ENCODE results near the gene COBL.

COBL gene

GRCh38 chr7:51072281-51072680 is 244.3 kb downstream of the COBL start:
- Histone ChIP-seq H3K9me3 (ENCODE audit: insufficient read depth, low read depth, low read length) (no peaks in the 10 kb centered on the region), H3K4me1 (ENCODE audit: insufficient read depth, low read length) (no peaks in the 10 kb centered on the region; the same call in 1 of the 2 replicates), H3K36me3 (ENCODE audit: insufficient read depth, low read depth, low read length) (no peaks in the 10 kb centered on the region), H3K9ac (ENCODE audit: low read depth, low read length) (no peak overlapping the region), H3K27me3 (ENCODE audit: insufficient read depth, low read length) (no peaks in the 10 kb centered on the region), H3K27ac (ENCODE audit: low read length) (no peak overlapping the region), H3K4me3 (ENCODE audit: low read length) (no peak overlapping the region)

GRCh38 chr7:51071427-51071826 is 245.2 kb downstream of the COBL start:
- no peaks in the 10 kb centered on the region for H3K27me3 ChIP-seq (ENCODE audit: insufficient read depth, low read length)
- no peaks in the 10 kb centered on the region for H3K36me3 ChIP-seq (ENCODE audit: insufficient read depth, low read depth, low read length)
- H3K4me1 ChIP-seq (ENCODE audit: insufficient read depth, low read length) = no peaks in the 10 kb centered on the region; the same call in 1 of the 2 replicates
- no peak overlapping the region for H3K9ac ChIP-seq (ENCODE audit: low read depth, low read length)
- H3K9me3 ChIP-seq (ENCODE audit: insufficient read depth, low read depth, low read length) = no peaks in the 10 kb centered on the region
- no peak overlapping the region for H3K27ac ChIP-seq (ENCODE audit: low read length)
- H3K4me3 ChIP-seq (ENCODE audit: low read length) = no peak overlapping the region

- Histone ChIP-seq H3K9ac (ENCODE audit: low read depth, low read length) (no peak overlapping the region), H3K4me1 (ENCODE audit: insufficient read depth, low read length) (no peaks in the 10 kb centered on the region), H3K36me3 (ENCODE audit: insufficient read depth, low read depth, low read length) (no peaks in the 10 kb centered on the region), H3K27me3 (ENCODE audit: insufficient read depth, low read length) (no peaks in the 10 kb centered on the region), H3K27ac (ENCODE audit: low read length) (no peak overlapping the region), H3K9me3 (ENCODE audit: insufficient read depth, low read depth, low read length) (no peaks in the 10 kb centered on the region), H3K4me3 (ENCODE audit: low read length) (no peak overlapping the region)
Measured at GRCh38 chr7:51070151-51070550, 246.5 kb downstream of the COBL start.

- no peak overlapping the region for H3K27ac ChIP-seq (ENCODE audit: low read length)
- no peak overlapping the region for H3K9ac ChIP-seq (ENCODE audit: low read depth, low read length)
- no peaks in the 10 kb centered on the region for H3K36me3 ChIP-seq (ENCODE audit: insufficient read depth, low read depth, low read length)
- H3K9me3 ChIP-seq (ENCODE audit: insufficient read depth, low read depth, low read length) = no peaks in the 10 kb centered on the region
- H3K4me1 ChIP-seq (ENCODE audit: insufficient read depth, low read length) = no peaks in the 10 kb centered on the region
- H3K27me3 ChIP-seq (ENCODE audit: insufficient read depth, low read length) = no peaks in the 10 kb centered on the region
- no peak overlapping the region for H3K4me3 ChIP-seq (ENCODE audit: low read length)
Measured at GRCh38 chr7:51069411-51070083, 247.1 kb downstream of the COBL start.

- H3K4me1 ChIP-seq (ENCODE audit: insufficient read depth, low read length) = no peaks in the 10 kb centered on the region
- no peaks in the 10 kb centered on the region for H3K36me3 ChIP-seq (ENCODE audit: insufficient read depth, low read depth, low read length)
- H3K27ac ChIP-seq (ENCODE audit: low read length) = no peak overlapping the region
- no peak overlapping the region for H3K4me3 ChIP-seq (ENCODE audit: low read length)
- H3K9ac ChIP-seq (ENCODE audit: low read depth, low read length) = no peak overlapping the region
- H3K27me3 ChIP-seq (ENCODE audit: insufficient read depth, low read length) = no peaks in the 10 kb centered on the region
- H3K9me3 ChIP-seq (ENCODE audit: insufficient read depth, low read depth, low read length) = no peaks in the 10 kb centered on the region
Measured at GRCh38 chr7:51068401-51068800, 248.2 kb downstream of the COBL start.

- H3K4me3 ChIP-seq (ENCODE audit: low read length) = no peak overlapping the region
- H3K27me3 ChIP-seq (ENCODE audit: insufficient read depth, low read length) = no peaks in the 10 kb centered on the region
- no peak overlapping the region for H3K27ac ChIP-seq (ENCODE audit: low read length)
- H3K9ac ChIP-seq (ENCODE audit: low read depth, low read length) = no peak overlapping the region
- no peaks in the 10 kb centered on the region for H3K4me1 ChIP-seq (ENCODE audit: insufficient read depth, low read length)
- H3K9me3 ChIP-seq (ENCODE audit: insufficient read depth, low read depth, low read length) = no peaks in the 10 kb centered on the region
- H3K36me3 ChIP-seq (ENCODE audit: insufficient read depth, low read depth, low read length) = no peaks in the 10 kb centered on the region
Measured at GRCh38 chr7:51067757-51068156, 248.9 kb downstream of the COBL start.

- Histone ChIP-seq H3K9me3 (ENCODE audit: insufficient read depth, low read depth, low read length) (no peaks in the 10 kb centered on the region), H3K4me1 (ENCODE audit: insufficient read depth, low read length) (no peaks in the 10 kb centered on the region), H3K36me3 (ENCODE audit: insufficient read depth, low read depth, low read length) (no peaks in the 10 kb centered on the region), H3K9ac (ENCODE audit: low read depth, low read length) (no peak overlapping the region), H3K4me3 (ENCODE audit: low read length) (no peak overlapping the region), H3K27me3 (ENCODE audit: insufficient read depth, low read length) (no peaks in the 10 kb centered on the region), H3K27ac (ENCODE audit: low read length) (no peak overlapping the region)
Measured at GRCh38 chr7:51067258-51067657, 249.4 kb downstream of the COBL start.

- no peaks in the 10 kb centered on the region for H3K4me1 ChIP-seq (ENCODE audit: insufficient read depth, low read length)
- H3K27ac ChIP-seq (ENCODE audit: low read length) = no peak overlapping the region
- H3K27me3 ChIP-seq (ENCODE audit: insufficient read depth, low read length) = no peaks in the 10 kb centered on the region
- H3K9ac ChIP-seq (ENCODE audit: low read depth, low read length) = no peak overlapping the region
- peaks cover 3% of the 10 kb centered on the region; the same call in 1 of the 2 replicates for H3K36me3 ChIP-seq (ENCODE audit: insufficient read depth, low read depth, low read length)
- H3K9me3 ChIP-seq (ENCODE audit: insufficient read depth, low read depth, low read length) = no peaks in the 10 kb centered on the region
- no peak overlapping the region for H3K4me3 ChIP-seq (ENCODE audit: low read length)
Measured at GRCh38 chr7:51066405-51066882, 250.2 kb downstream of the COBL start.

GRCh38 chr7:51065766-51066165 is 250.8 kb downstream of the COBL start:
- Histone ChIP-seq H3K9ac (ENCODE audit: low read depth, low read length) (no peak overlapping the region), H3K27ac (ENCODE audit: low read length) (no peak overlapping the region), H3K36me3 (ENCODE audit: insufficient read depth, low read depth, low read length) (peaks cover 4% of the 10 kb centered on the region; the same call in 1 of the 2 replicates), H3K9me3 (ENCODE audit: insufficient read depth, low read depth, low read length) (no peaks in the 10 kb centered on the region), H3K4me1 (ENCODE audit: insufficient read depth, low read length) (no peaks in the 10 kb centered on the region), H3K4me3 (ENCODE audit: low read length) (no peak overlapping the region), H3K27me3 (ENCODE audit: insufficient read depth, low read length) (no peaks in the 10 kb centered on the region)

- Histone ChIP-seq H3K27ac (ENCODE audit: low read length) (no peak overlapping the region), H3K4me3 (ENCODE audit: low read length) (no peak overlapping the region), H3K9me3 (ENCODE audit: insufficient read depth, low read depth, low read length) (no peaks in the 10 kb centered on the region), H3K4me1 (ENCODE audit: insufficient read depth, low read length) (no peaks in the 10 kb centered on the region), H3K27me3 (ENCODE audit: insufficient read depth, low read length) (no peaks in the 10 kb centered on the region), H3K36me3 (ENCODE audit: insufficient read depth, low read depth, low read length) (peaks cover 4% of the 10 kb centered on the region; the same call in 1 of the 2 replicates), H3K9ac (ENCODE audit: low read depth, low read length) (no peak overlapping the region)
Measured at GRCh38 chr7:51064688-51065087, 251.9 kb downstream of the COBL start.

GRCh38 chr7:51062222-51062987 is 254.2 kb downstream of the COBL start:
- Histone ChIP-seq H3K9ac (ENCODE audit: low read depth, low read length) (no peak overlapping the region), H3K4me1 (ENCODE audit: insufficient read depth, low read length) (no peaks in the 10 kb centered on the region), H3K4me3 (ENCODE audit: low read length) (no peak overlapping the region), H3K9me3 (ENCODE audit: insufficient read depth, low read depth, low read length) (no peaks in the 10 kb centered on the region), H3K36me3 (ENCODE audit: insufficient read depth, low read depth, low read length) (peaks cover 4% of the 10 kb centered on the region; the same call in 1 of the 2 replicates), H3K27me3 (ENCODE audit: insufficient read depth, low read length) (no peaks in the 10 kb centered on the region), H3K27ac (ENCODE audit: low read length) (no peak overlapping the region)

GRCh38 chr7:51060536-51060935 is 256.1 kb downstream of the COBL start:
- no peak overlapping the region for H3K9ac ChIP-seq (ENCODE audit: low read depth, low read length)
- no peaks in the 10 kb centered on the region for H3K4me1 ChIP-seq (ENCODE audit: insufficient read depth, low read length)
- no peaks in the 10 kb centered on the region for H3K9me3 ChIP-seq (ENCODE audit: insufficient read depth, low read depth, low read length)
- H3K27me3 ChIP-seq (ENCODE audit: insufficient read depth, low read length) = no peaks in the 10 kb centered on the region
- H3K27ac ChIP-seq (ENCODE audit: low read length) = no peak overlapping the region
- no peak overlapping the region for H3K4me3 ChIP-seq (ENCODE audit: low read length)
- H3K36me3 ChIP-seq (ENCODE audit: insufficient read depth, low read depth, low read length) = peaks cover 4% of the 10 kb centered on the region; the same call in 1 of the 2 replicates
